ENCODE results near the gene MCM10.

- TF ChIP-seq EZH2phosphoT487 (IDR thresholded peaks at IDR 0.05; ENCODE audit: borderline replicate concordance, low read length) (no peak), CTCF (IDR thresholded peaks at IDR 0.05; ENCODE audit: low read depth, low read length, poor library complexity, severe bottlenecking) (no peak)
These were observed 29.5 kb downstream of the MCM10 start for GRCh38 chr10:13190816-13191215.
